8988T (cell line): ENCODE data around the gene NUP214.
"Not testable (repeated sequence)": the region's sequence is repeated elsewhere in the genome, so short reads cannot be mapped to it uniquely, and the experiment has no call there.

Experiments used
- DNase-seq: peaks from one replicate; pipeline ENCODE4 v3.0.0; 2011

NUP214 gene

GRCh38 chr9:131097126-131097947, 28.0 kb upstream of the NUP214 start:
- no peak for DNase-seq

GRCh38 chr9:131097948-131098278, 27.5 kb upstream of the NUP214 start:
- DNase-seq, result no peak

GRCh38 chr9:131098391-131099101, 26.8 kb upstream of the NUP214 start:
- DNase-seq, result no peak

- DNase-seq, result no peak
Measured at GRCh38 chr9:131099102-131099606, 26.2 kb upstream of the NUP214 start.

GRCh38 chr9:131099845-131100244, 25.5 kb upstream of the NUP214 start:
- not testable (repeated sequence) for DNase-seq

- no peak for DNase-seq
Measured at GRCh38 chr9:131100445-131100844, 24.9 kb upstream of the NUP214 start.

- DNase-seq, result no peak
Measured at GRCh38 chr9:131101207-131101964, 24.0 kb upstream of the NUP214 start.

GRCh38 chr9:131103024-131103423, 22.4 kb upstream of the NUP214 start:
- no peak for DNase-seq

GRCh38 chr9:131103535-131103934, 21.9 kb upstream of the NUP214 start:
- DNase-seq, result no peak

GRCh38 chr9:131104016-131104740, 21.2 kb upstream of the NUP214 start:
- no peak for DNase-seq

GRCh38 chr9:131105952-131106351, 19.4 kb upstream of the NUP214 start:
- no peak for DNase-seq

GRCh38 chr9:131107760-131108159, 17.6 kb upstream of the NUP214 start:
- DNase-seq, result no peak

- DNase-seq, result no peak
Measured at GRCh38 chr9:131111186-131111853, 14.1 kb upstream of the NUP214 start.

GRCh38 chr9:131111854-131112311, 13.5 kb upstream of the NUP214 start:
- DNase-seq, result no peak

- no peak for DNase-seq
Measured at GRCh38 chr9:131112374-131113154, 12.8 kb upstream of the NUP214 start.

- no peak for DNase-seq
Measured at GRCh38 chr9:131113655-131114054, 11.7 kb upstream of the NUP214 start.

- no peak for DNase-seq
Measured at GRCh38 chr9:131114084-131114535, 11.3 kb upstream of the NUP214 start.

GRCh38 chr9:131115360-131115742, 10.0 kb upstream of the NUP214 start:
- DNase-seq, result not testable (repeated sequence)

- no peak for DNase-seq
Measured at GRCh38 chr9:131116281-131117120, 8.9 kb upstream of the NUP214 start.

GRCh38 chr9:131117121-131117761, 8.1 kb upstream of the NUP214 start:
- no peak for DNase-seq
